Measurements from ENCODE around the gene ADGRV1.
"Not testable (repeated sequence)": the region's sequence is repeated elsewhere in the genome, so short reads cannot be mapped to it uniquely, and the experiment has no call there.

Gene ADGRV1

GRCh38 chr5:90645024-90645610 lies 86.5 kb downstream of the ADGRV1 start:
- DNase-seq (ENCODE audit: insufficient read length, low spot score) (no peak), FAIRE-seq (peak; percentile 41)
- TF ChIP-seq CTCF (IDR thresholded peaks at IDR 0.05; ENCODE audit: insufficient read depth, missing control alignments), result no peak

- no peak for DNase-seq (ENCODE audit: insufficient read length, low spot score)
- no peak for TF ChIP-seq CTCF (IDR thresholded peaks at IDR 0.05; ENCODE audit: insufficient read depth, missing control alignments)
- no peak for FAIRE-seq
Measured at GRCh38 chr5:90650767-90651166, 92.2 kb downstream of the ADGRV1 start.

- no peak for DNase-seq (ENCODE audit: insufficient read length, low spot score)
- no peak for FAIRE-seq
- TF ChIP-seq CTCF (IDR thresholded peaks at IDR 0.05; ENCODE audit: insufficient read depth, missing control alignments), result no peak
Measured at GRCh38 chr5:90654215-90654614, 95.6 kb downstream of the ADGRV1 start.

- no peak for TF ChIP-seq CTCF (IDR thresholded peaks at IDR 0.05; ENCODE audit: insufficient read depth, missing control alignments)
- DNase-seq (ENCODE audit: insufficient read length, low spot score) (no peak), FAIRE-seq (peak; percentile 11)
Measured at GRCh38 chr5:90655423-90655822, 96.8 kb downstream of the ADGRV1 start.

- no peak for FAIRE-seq
- TF ChIP-seq CTCF (IDR thresholded peaks at IDR 0.05; ENCODE audit: insufficient read depth, missing control alignments), result no peak
- no peak for DNase-seq (ENCODE audit: insufficient read length, low spot score)
Measured at GRCh38 chr5:90657030-90657429, 98.4 kb downstream of the ADGRV1 start.

GRCh38 chr5:90657788-90658187 lies 99.2 kb downstream of the ADGRV1 start:
- no peak for DNase-seq (ENCODE audit: insufficient read length, low spot score)
- TF ChIP-seq CTCF (IDR thresholded peaks at IDR 0.05; ENCODE audit: insufficient read depth, missing control alignments), result no peak
- FAIRE-seq, result no peak

GRCh38 chr5:90658620-90659019 lies 100.0 kb downstream of the ADGRV1 start:
- DNase-seq (ENCODE audit: insufficient read length, low spot score) (no peak), FAIRE-seq (peak; percentile 48)
- TF ChIP-seq CTCF (IDR thresholded peaks at IDR 0.05; ENCODE audit: insufficient read depth, missing control alignments), result no peak

- FAIRE-seq; DNase-seq (ENCODE audit: insufficient read length, low spot score): not testable (repeated sequence)
Measured at GRCh38 chr5:90668079-90668565, 109.5 kb downstream of the ADGRV1 start.
